Upper lobe of right lung (tissue), 1 donor: ENCODE results near the gene BTBD7. TPM values are rescaled to one million over a fixed set of nuclear protein-coding genes. Genes with fewer than 3 reads are reported as not detected.

Experiments used
- ATAC-seq: fragments of 200-7000 bp; cut with Tn5 transposase; one replicate; pipeline ENCODE4 v1.9.1; 2020; ENCODE audit warnings: mild to moderate bottlenecking, moderate library complexity
- DNase-seq: peaks from one replicate; pipeline ENCODE4 v3.0.0-alpha.2; 2020
- H3K27ac ChIP-seq: fragments of 200-600 bp; one replicate; pipeline ENCODE4 v1.8.0; 2022
- H3K27me3 ChIP-seq: fragments of 200-600 bp; one replicate; pipeline ENCODE4 v1.8.0; 2022; ENCODE audit warnings: mild to moderate bottlenecking
- H3K36me3 ChIP-seq: fragments of 200-600 bp; one replicate; pipeline ENCODE4 v1.8.0; 2022
- H3K4me1 ChIP-seq: fragments of 200-600 bp; one replicate; pipeline ENCODE4 v1.8.0; 2022
- H3K4me3 ChIP-seq: fragments of 200-600 bp; one replicate; pipeline ENCODE4 v1.8.0; 2022; ENCODE audit warnings: mild to moderate bottlenecking
- H3K9me3 ChIP-seq: fragments of 200-600 bp; one replicate; pipeline ENCODE4 v1.8.0; 2022
- CTCF ChIP-seq: fragments of 200-600 bp; IDR thresholded peaks from one replicate; pipeline ENCODE4 v1.8.0; 2022; ENCODE audit warnings: antibody characterized with exemption
- intact Hi-C: fragments of 100-400 bp; cut with DNase I; formaldehyde crosslinking; loops from one replicate; pipeline ENCODE4 v1.11.0; 2022
- total RNA-seq: library from RNA; stranded (reverse); fragmentation: NEBNext Ultra II Directional; extraction: Animal tissue kit (Norgen Biotek cat#: 25700); gene quantifications from one replicate; pipeline ENCODE4 v1.2.1, GENCODE V29; 2021
- donor health status: DM: no; HTN: yes; CAD: no; lungs with severe emphysema.

The BTBD7 gene
- total RNA-seq, 1 donor from 2014 or later, result 38.2 TPM

GRCh38 chr14:93195316-93195999 is 137.4 kb downstream of the BTBD7 start:
- Histone ChIP-seq H3K9me3 (no peaks in the 10 kb centered on the region), H3K27ac (no peak overlapping the region), H3K36me3 (no peaks in the 10 kb centered on the region), H3K4me1 (no peaks in the 10 kb centered on the region), H3K4me3 (no peak overlapping the region), H3K27me3 (no peaks in the 10 kb centered on the region)
- intact Hi-C loops, result no loop called here
- DNase-seq (no peak), ATAC-seq (no peak)
- TF ChIP-seq CTCF, result no peak

Other genes with a start within 250 kb of the BTBD7 start
- gene ITPK1, start 217.1 kb downstream of the BTBD7 start, total RNA-seq, result 96.9 TPM
- 34.2 TPM for gene MOAP1, start 148.1 kb downstream of the BTBD7 start, total RNA-seq
- 33.0 TPM for gene LYSET, start 147.7 kb downstream of the BTBD7 start, total RNA-seq
- 10.5 TPM for gene GON7, start 126.0 kb downstream of the BTBD7 start, total RNA-seq
- gene UBR7, start 125.8 kb downstream of the BTBD7 start, total RNA-seq, result 13.8 TPM
- gene COX8C, start 14.1 kb upstream of the BTBD7 start, total RNA-seq, result not detected
- 0.09 TPM for gene UNC79, start 97.9 kb upstream of the BTBD7 start, total RNA-seq